ENCODE data around the gene COX7A2.

DNA sequence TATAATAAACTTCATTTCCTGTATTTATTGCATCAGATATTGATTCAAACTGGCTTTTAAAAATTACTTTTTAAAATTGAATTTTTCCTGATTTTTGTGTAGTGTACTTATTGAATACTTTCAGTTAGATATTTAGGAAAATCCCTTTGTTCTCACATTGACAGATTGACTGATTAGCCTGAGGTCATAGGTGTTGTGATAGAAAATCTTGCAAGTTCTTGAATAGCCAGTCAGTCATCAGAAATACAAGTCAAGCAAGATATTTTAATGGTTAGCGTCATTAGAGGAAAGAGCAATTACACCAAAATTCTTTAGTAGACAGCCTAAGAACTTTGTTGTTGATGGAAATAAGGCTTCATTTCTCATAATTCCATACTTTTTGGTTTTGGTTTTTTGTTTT is 44.4 kb upstream of the COX7A2 start:
- no peak for TF ChIP-seq SIN3A (IDR thresholded peaks at IDR 0.05; ENCODE audit: low read depth, low read length)
- TF ChIP-seq ZNF274 (IDR thresholded peaks at IDR 0.05; ENCODE audit: insufficient read depth, insufficient read length), result no peak
- no peak for TF ChIP-seq BRCA1 (IDR thresholded peaks at IDR 0.05; ENCODE audit: low read depth, low read length)
- TF ChIP-seq, protein P1, sequence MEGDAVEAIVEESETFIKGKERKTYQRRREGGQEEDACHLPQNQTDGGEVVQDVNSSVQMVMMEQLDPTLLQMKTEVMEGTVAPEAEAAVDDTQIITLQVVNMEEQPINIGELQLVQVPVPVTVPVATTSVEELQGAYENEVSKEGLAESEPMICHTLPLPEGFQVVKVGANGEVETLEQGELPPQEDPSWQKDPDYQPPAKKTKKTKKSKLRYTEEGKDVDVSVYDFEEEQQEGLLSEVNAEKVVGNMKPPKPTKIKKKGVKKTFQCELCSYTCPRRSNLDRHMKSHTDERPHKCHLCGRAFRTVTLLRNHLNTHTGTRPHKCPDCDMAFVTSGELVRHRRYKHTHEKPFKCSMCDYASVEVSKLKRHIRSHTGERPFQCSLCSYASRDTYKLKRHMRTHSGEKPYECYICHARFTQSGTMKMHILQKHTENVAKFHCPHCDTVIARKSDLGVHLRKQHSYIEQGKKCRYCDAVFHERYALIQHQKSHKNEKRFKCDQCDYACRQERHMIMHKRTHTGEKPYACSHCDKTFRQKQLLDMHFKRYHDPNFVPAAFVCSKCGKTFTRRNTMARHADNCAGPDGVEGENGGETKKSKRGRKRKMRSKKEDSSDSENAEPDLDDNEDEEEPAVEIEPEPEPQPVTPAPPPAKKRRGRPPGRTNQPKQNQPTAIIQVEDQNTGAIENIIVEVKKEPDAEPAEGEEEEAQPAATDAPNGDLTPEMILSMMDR (IDR thresholded peaks at IDR 0.05 in 2 of 3, conservative IDR thresholded peaks at IDR 0.05 in 1 of 3; ENCODE audit: control insufficient read depth in 2 of 3, extremely low read depth in 1 of 3, insufficient read depth in 1 of 3, low read depth in 3 of 3, low read length in 3 of 3), result no peak
- TF ChIP-seq ZNF207 (IDR thresholded peaks at IDR 0.05; ENCODE audit: borderline replicate concordance), result no peak

All from GM12878 (cell line).